Astrocyte (in vitro differentiated cells and primary cell): ENCODE results near the gene NT5C1A.

Experiments used
- CTCF ChIP-seq: IDR thresholded peaks from 2 replicates; pipeline ENCODE4 v1.5.1; 2011; ENCODE audit warnings: low read depth, mild to moderate bottlenecking, inconsistent platforms, low read length, moderate library complexity; ENCODE audit not compliant: insufficient read depth
- EZH2 ChIP-seq: IDR thresholded peaks from 2 replicates; pipeline ENCODE4 v1.6.1; 2012; ENCODE audit warnings: mild to moderate bottlenecking, low read length, inconsistent platforms; ENCODE audit not compliant: insufficient read depth

GRCh38 chr1:39645411-39646043, 26.4 kb downstream of the NT5C1A start:
- TF ChIP-seq CTCF, result no peak
- no peak for TF ChIP-seq EZH2
